ENCODE results near the gene VPS72. TPM values are rescaled to one million over a fixed set of nuclear protein-coding genes. Genes with fewer than 3 reads are reported as not detected.
A peak's percentile ranks its signal among the peaks of the same experiment; 100 is the strongest.

The VPS72 gene
- total and polyA plus RNA-seq, 9 of the 15 experiments (the other 6 are each of a cell fraction or from before 2014, with no cell fraction given): 7.2 to 131 (median 75.7) TPM

DNA sequence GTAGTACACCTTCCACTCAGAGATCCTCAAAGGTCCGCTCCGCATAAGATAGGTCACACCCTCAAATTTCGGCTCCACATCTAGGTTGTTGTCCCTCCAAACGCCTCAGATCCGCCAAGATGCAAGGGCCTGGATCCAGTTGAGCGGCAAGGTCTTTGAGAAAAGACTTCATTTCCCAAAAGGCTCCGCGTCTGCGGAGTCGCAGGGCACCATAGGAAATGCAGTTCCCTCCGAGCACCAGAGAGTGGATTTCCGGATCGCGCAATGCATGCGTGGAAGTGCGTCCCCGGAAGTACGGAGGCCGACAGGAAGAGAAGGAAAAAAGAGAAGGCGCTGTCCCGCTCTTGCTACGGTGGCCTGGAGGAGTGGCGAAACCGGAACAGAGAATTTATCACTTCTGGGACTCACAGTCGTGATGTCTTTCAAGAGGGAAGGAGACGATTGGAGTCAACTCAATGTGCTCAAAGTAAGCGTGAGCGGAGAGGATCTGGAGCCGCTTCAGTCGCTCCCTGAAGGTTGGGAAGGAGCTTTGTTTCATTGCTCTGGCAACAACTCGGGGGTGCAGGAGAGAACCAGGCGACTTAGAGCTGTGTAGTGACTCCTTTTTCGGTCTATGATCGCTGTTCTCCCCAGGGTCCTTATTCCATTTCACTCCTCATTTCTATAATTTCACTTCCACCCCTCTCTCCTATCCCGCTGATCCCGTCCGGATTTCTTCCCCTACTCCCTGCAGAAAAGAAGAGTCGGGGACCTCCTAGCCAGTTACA is 24.1 kb downstream of the VPS72 start, which contains the start of the genes LYSMD1 and SCNM1 (continued):
- TF ChIP-seq ID3 (CRISPR knock-in tag; IDR thresholded peaks at IDR 0.05) (no peak), ID3 (tag; IDR thresholded peaks at IDR 0.05) (peak; percentile 75), SIN3A (IDR thresholded peaks at IDR 0.05; ENCODE audit: borderline replicate concordance in 2 of 2, control insufficient read depth in 1 of 2, low read depth in 2 of 2, low read length in 2 of 2) (peak; percentile 5 to 92; a peak in 3 of 4 replicates), CREB5 (CRISPR knock-in tag; IDR thresholded peaks at IDR 0.05) (no peak), CREB3L1 (IDR thresholded peaks at IDR 0.05; ENCODE audit: borderline replicate concordance, low read depth) (peak; percentile 96), GTF2E2 (tag; IDR thresholded peaks at IDR 0.05) (peak; percentile 53; the same call in 1 of the 2 replicates), LCOR (CRISPR knock-in tag; IDR thresholded peaks at IDR 0.05) (no peak; the same call in none of the 2 replicates), GTF2B (IDR thresholded peaks at IDR 0.05; ENCODE audit: extremely low read depth, insufficient read length) (no peak), RBM25 (IDR thresholded peaks at IDR 0.05; ENCODE audit: low read depth, low read length, severe bottlenecking) (no peak), ZFP30 (CRISPR knock-in tag; IDR thresholded peaks at IDR 0.05; ENCODE audit: borderline replicate concordance) (no peak), BRF1 (IDR thresholded peaks at IDR 0.05; ENCODE audit: borderline replicate concordance, extremely low read depth, insufficient read length) (no peak), ELK3 (CRISPR knock-in tag; IDR thresholded peaks at IDR 0.05) (no peak), TAF1 (IDR thresholded peaks at IDR 0.05; ENCODE audit: control insufficient read depth, extremely low read depth, insufficient read depth, low read length, severe bottlenecking) (peak; percentile 77)
- TF ChIP-seq, protein P1, sequence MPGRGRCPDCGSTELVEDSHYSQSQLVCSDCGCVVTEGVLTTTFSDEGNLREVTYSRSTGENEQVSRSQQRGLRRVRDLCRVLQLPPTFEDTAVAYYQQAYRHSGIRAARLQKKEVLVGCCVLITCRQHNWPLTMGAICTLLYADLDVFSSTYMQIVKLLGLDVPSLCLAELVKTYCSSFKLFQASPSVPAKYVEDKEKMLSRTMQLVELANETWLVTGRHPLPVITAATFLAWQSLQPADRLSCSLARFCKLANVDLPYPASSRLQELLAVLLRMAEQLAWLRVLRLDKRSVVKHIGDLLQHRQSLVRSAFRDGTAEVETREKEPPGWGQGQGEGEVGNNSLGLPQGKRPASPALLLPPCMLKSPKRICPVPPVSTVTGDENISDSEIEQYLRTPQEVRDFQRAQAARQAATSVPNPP (IDR thresholded peaks at IDR 0.05; ENCODE audit: borderline replicate concordance, insufficient read depth, insufficient read length): no peak
- TF ChIP-seq, protein P2, sequence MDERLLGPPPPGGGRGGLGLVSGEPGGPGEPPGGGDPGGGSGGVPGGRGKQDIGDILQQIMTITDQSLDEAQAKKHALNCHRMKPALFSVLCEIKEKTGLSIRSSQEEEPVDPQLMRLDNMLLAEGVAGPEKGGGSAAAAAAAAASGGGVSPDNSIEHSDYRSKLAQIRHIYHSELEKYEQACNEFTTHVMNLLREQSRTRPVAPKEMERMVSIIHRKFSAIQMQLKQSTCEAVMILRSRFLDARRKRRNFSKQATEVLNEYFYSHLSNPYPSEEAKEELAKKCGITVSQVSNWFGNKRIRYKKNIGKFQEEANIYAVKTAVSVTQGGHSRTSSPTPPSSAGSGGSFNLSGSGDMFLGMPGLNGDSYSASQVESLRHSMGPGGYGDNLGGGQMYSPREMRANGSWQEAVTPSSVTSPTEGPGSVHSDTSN (CRISPR knock-in tag; IDR thresholded peaks at IDR 0.05; ENCODE audit: low read depth): no peak
- TF ChIP-seq, protein P2 (tag; conservative IDR thresholded peaks at IDR 0.05; ENCODE audit: low read depth): peak; percentile 53; the same call in 1 of the 2 replicates

Data from K562 (cell line).